NB4 (cell line): ENCODE results near the gene CTNND2.
"Not testable (repeated sequence)": the region's sequence is repeated elsewhere in the genome, so short reads cannot be mapped to it uniquely, and the experiment has no call there.

Source experiments
- DNase-seq: peaks from one replicate; pipeline ENCODE4 v3.0.0; 2010; ENCODE audit warnings: low read depth
- H3K4me3 ChIP-seq: one replicate; pipeline ENCODE4 v1.5.1; 2011; ENCODE audit warnings: mild to moderate bottlenecking, low read depth, low read length, moderate library complexity
- MAX ChIP-seq: IDR thresholded peaks from 2 replicates; pipeline ENCODE4 v1.6.1; 2011; ENCODE audit warnings: low read depth, low read length
- MYC ChIP-seq: IDR thresholded peaks from 2 replicates; pipeline ENCODE4 v1.6.1; 2011; ENCODE audit warnings: low read depth, low read length
- POLR2A ChIP-seq: IDR thresholded peaks from 2 replicates; pipeline ENCODE4 v1.6.1; 2011; ENCODE audit warnings: mild to moderate bottlenecking; ENCODE audit not compliant: insufficient read length; ENCODE audit errors: extremely low read depth
- TF ChIP-seq, protein P1 (sequence below): IDR thresholded peaks from one replicate; pipeline ENCODE4 v1.5.1; 2012; ENCODE audit warnings: low read depth, low read length

The CTNND2 gene

GRCh38 chr5:11853796-11854195 is 50.5 kb downstream of the CTNND2 start:
- no peak for DNase-seq
- H3K4me3 ChIP-seq, result no peak overlapping the region
- TF ChIP-seq MAX (no peak), POLR2A (no peak), MYC (no peak)
- TF ChIP-seq, protein P1, sequence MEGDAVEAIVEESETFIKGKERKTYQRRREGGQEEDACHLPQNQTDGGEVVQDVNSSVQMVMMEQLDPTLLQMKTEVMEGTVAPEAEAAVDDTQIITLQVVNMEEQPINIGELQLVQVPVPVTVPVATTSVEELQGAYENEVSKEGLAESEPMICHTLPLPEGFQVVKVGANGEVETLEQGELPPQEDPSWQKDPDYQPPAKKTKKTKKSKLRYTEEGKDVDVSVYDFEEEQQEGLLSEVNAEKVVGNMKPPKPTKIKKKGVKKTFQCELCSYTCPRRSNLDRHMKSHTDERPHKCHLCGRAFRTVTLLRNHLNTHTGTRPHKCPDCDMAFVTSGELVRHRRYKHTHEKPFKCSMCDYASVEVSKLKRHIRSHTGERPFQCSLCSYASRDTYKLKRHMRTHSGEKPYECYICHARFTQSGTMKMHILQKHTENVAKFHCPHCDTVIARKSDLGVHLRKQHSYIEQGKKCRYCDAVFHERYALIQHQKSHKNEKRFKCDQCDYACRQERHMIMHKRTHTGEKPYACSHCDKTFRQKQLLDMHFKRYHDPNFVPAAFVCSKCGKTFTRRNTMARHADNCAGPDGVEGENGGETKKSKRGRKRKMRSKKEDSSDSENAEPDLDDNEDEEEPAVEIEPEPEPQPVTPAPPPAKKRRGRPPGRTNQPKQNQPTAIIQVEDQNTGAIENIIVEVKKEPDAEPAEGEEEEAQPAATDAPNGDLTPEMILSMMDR, result no peak

DNA sequence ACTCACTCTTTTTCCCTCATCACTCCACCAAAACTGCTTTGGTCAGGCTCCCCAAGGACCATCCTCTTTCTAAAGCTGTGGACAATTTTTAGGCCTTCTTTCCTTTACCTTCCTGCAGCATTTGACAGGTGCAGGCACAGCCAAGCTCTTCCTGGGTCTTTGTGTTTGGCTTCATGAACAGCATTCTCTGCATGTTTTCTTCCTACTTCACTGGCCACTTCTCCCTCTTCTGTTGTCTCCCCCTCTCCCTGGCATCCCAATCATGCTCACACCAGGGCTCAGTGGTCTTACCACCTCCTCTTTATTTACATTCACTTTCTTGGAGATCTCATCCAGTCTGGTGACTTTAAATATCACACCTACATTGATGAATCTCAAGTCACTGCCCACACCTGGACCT is 51.1 kb downstream of the CTNND2 start:
- TF ChIP-seq MAX (no peak), POLR2A (no peak), MYC (no peak)
- TF ChIP-seq, protein P1, result no peak
- no peak overlapping the region for H3K4me3 ChIP-seq
- no peak for DNase-seq

DNA sequence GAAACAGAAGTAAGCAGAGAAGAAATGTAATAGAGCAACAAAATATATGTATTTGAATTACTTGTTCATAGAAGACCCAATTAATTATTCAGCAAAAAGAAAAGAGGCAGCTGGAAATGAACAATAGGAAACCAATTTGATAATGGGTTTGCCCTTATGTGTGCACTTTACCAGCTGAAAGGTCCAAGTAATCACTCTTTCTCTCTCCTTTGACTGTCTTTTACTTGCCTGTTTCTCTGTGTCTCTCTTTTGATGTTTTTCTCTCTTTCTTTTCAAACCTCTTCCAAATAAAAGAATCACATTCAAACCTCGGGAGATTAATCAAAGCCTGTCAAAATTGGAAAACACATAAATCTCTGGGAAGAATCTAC is 51.5 kb downstream of the CTNND2 start:
- no peak for DNase-seq
- no peak overlapping the region for H3K4me3 ChIP-seq
- TF ChIP-seq MYC (no peak), POLR2A (no peak), MAX (no peak)
- TF ChIP-seq, protein P1, result no peak

DNA sequence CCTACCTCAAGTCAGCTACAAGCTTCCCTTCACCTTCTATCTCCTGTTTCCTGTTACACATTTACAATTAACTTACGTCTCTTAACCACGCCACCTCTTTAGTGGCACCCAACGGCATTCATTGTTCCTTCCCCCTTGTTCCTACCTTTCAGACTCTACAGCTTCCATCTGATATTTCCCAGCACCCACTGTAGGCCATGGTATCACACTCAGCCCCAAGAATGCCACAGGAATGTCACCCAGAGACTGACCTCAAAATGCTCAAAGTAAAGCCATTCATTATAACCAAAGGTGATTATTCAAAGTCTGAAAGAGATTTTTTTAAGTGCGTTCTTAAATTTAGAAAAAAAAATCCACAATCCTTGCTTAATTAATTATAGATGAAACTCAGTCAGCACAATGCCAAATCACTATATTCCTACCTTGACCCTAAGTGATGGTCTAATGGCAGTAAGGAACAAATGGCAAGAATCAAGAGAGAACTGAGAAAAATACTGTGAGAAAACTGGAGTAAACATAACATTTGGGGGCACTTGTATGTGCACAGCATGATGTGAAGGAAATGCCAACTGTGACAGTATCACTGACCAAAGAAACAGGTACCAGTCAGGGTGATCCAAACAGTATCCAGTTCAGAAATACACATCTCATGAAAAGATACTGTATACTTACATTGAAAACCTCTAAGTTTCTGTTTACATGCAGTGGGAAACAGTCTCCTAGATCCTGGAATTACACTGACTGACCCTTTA is 52.1 kb downstream of the CTNND2 start:
- no peak for TF ChIP-seq POLR2A
- no peak for TF ChIP-seq MAX
- TF ChIP-seq MYC, result no peak
- TF ChIP-seq, protein P1, result no peak
- DNase-seq, result no peak

DNA sequence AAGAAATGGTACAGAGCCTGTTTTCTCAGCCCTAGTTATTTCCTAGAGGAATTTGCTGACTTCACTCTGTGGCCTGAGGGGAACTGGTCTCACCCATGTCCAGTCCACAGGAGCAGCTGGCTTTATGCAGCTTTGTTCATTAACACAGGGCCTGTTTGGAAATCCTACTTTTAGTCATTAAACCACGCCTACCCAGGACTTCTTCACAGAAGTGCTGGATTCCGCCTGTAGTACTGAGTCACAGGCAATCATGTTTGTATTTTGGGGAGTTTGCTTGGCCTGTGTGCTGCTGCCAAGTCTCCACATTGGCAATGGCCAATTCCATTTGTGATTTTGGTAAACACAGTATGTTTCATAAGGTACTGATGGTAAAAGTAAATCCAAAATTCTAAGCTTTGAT is 52.8 kb downstream of the CTNND2 start:
- no peak for TF ChIP-seq MAX
- no peak for DNase-seq
- H3K4me3 ChIP-seq, result no peak overlapping the region

More for the DNA sequence above, 52.1 kb downstream of the CTNND2 start:
- no peak overlapping the region for H3K4me3 ChIP-seq

- not testable (repeated sequence) for DNase-seq, H3K4me3 ChIP-seq
Measured at GRCh38 chr5:11828566-11828965, 75.7 kb downstream of the CTNND2 start.

DNA sequence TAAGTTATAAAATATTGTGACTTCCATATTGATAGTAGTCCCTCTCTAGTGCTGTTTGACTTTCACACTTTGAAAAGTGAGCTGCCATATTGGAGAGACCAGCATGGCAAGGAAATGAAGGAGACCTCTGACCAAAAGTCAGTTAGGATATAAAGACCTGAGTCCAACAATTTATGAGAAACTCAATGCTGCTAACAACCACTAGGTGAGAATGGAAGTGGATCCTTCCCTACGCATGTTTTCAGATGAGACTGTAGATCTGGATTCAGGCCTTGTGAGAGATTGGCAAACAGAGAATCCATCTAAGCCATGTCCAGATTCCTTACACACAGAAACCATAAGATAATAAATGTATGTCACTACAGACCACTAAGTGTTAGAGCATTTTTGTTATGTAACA is 81.6 kb downstream of the CTNND2 start:
- DNase-seq, result no peak
- TF ChIP-seq, protein P1, result no peak
- TF ChIP-seq MAX, result no peak
- no peak for TF ChIP-seq MYC
- TF ChIP-seq POLR2A, result no peak

More for the DNA sequence above, 81.6 kb downstream of the CTNND2 start:
- H3K4me3 ChIP-seq, result no peak overlapping the region
